Endothelial cell of umbilical vein (primary cell): ENCODE data around the gene TRANK1. TPM values are rescaled to one million over a fixed set of nuclear protein-coding genes. Genes with fewer than 3 reads are reported as not detected.

ENCODE experiments used
- BruUV-seq: library from RNA; stranded (reverse); fragments of 400-500 nt; replicated peaks from 2 replicates; lab custom pipeline; 2021; lab: Mats Ljungman, UMichigan
- CTCF ChIA-PET: fragments of 300-600, 350-600 bp; sonication (Branson Sonifier 250); formaldehyde crosslinking; loops from one replicate; lab custom pipeline; 2021; ENCODE audit warnings: antibody characterized with exemption, inconsistent platforms; lab: Charles Lee
- POLR2A ChIA-PET: fragments of 300-600, 350-600 bp; sonication (Branson Sonifier 250); formaldehyde crosslinking; loops from one replicate; lab custom pipeline; 2021; ENCODE audit warnings: antibody characterized with exemption, inconsistent platforms; lab: Charles Lee
- DNase-seq: peaks from one replicate; pipeline ENCODE4 v3.0.0-alpha.2; 2011; ENCODE audit warnings: low read depth, low spot score
- FAIRE-seq: peaks from 2 replicates; lab custom pipeline; 2011; peaks lifted over from hg19 to GRCh38; lab: Jason Lieb, UNC
- H2AFZ ChIP-seq: 2 replicates; pipeline ENCODE4 v1.6.0; 2012; ENCODE audit warnings: low read depth, low read length, control low read depth, inconsistent platforms
- H3K27ac ChIP-seq: 2 replicates; pipeline ENCODE4 v1.5.1; 2011; ENCODE audit warnings: low read depth, mild to moderate bottlenecking, control low read depth, low read length, moderate library complexity; ENCODE audit not compliant: insufficient read depth
- H3K27me3 ChIP-seq, 2 experiments: 2 replicates each; pipeline versions ENCODE4 v1.6.0 to v1.6.1; 2011; ENCODE audit warnings: low read length in 2 of 2, mixed read lengths in 1 of 2; ENCODE audit not compliant: control insufficient read depth in 2 of 2, insufficient read depth in 2 of 2
- H3K36me3 ChIP-seq, 2 experiments: 2 replicates in 1 of 2; 3 replicates in 1 of 2; pipeline ENCODE4 v1.5.1; 2011; ENCODE audit warnings: low read length in 2 of 2, mild to moderate bottlenecking in 1 of 2, moderate library complexity in 1 of 2; ENCODE audit not compliant: control insufficient read depth in 2 of 2, insufficient read depth in 2 of 2; ENCODE audit errors: extremely low read depth in 1 of 2
- H3K4me1 ChIP-seq: 3 replicates; pipeline ENCODE4 v1.5.1; 2011; ENCODE audit warnings: mild to moderate bottlenecking, low read length; ENCODE audit not compliant: control insufficient read depth, insufficient read depth; ENCODE audit errors: extremely low read depth
- H3K4me2 ChIP-seq: 2 replicates; pipeline ENCODE4 v1.6.1; 2011; ENCODE audit warnings: low read length, control low read depth, mixed read lengths; ENCODE audit not compliant: insufficient read depth
- H3K4me3 ChIP-seq, 3 experiments: fragments of 200-600 bp in 1 of 3; sonication (generic), shearing (Covaris generic) in 1 of 3; replicated peaks in 1 of 3; 2 replicates each; pipeline ENCODE4 v1.5.1; 2011 to 2016; ENCODE audit warnings: control low read depth in 3 of 3, low read length in 3 of 3, mild to moderate bottlenecking in 2 of 3, inconsistent platforms in 1 of 3, low read depth in 1 of 3, moderate library complexity in 1 of 3; ENCODE audit not compliant: insufficient read depth in 1 of 3
- H3K79me2 ChIP-seq: 2 replicates; pipeline ENCODE4 v1.6.0; 2012; ENCODE audit warnings: low read length, inconsistent platforms; ENCODE audit not compliant: control insufficient read depth, insufficient read depth
- H3K9ac ChIP-seq: replicated peaks from 2 replicates; pipeline ENCODE3; 2011; ENCODE audit warnings: low read length, control low read depth; ENCODE audit not compliant: insufficient read depth; ENCODE audit errors: extremely low read depth
- H3K9me1 ChIP-seq: replicated peaks from 3 replicates; pipeline ENCODE4 v1.6.0; 2011; ENCODE audit warnings: mild to moderate bottlenecking, low read length; ENCODE audit not compliant: control insufficient read depth, insufficient read depth; ENCODE audit errors: extremely low read depth
- H3K9me3 ChIP-seq: replicated peaks from 2 replicates; pipeline ENCODE4 v1.5.1; 2012; ENCODE audit warnings: low read length, inconsistent platforms; ENCODE audit not compliant: control insufficient read depth, insufficient read depth
- H4K20me1 ChIP-seq: replicated peaks from 2 replicates; pipeline ENCODE3; 2011; ENCODE audit warnings: mild to moderate bottlenecking, low read length; ENCODE audit not compliant: control insufficient read depth, insufficient read depth; ENCODE audit errors: extremely low read depth
- EZH2 ChIP-seq: IDR thresholded peaks from 2 replicates; pipeline ENCODE4 v1.6.1; 2012; ENCODE audit warnings: borderline replicate concordance, low read depth, mild to moderate bottlenecking, moderate library complexity, low read length, inconsistent platforms; ENCODE audit not compliant: severe bottlenecking
- FOS ChIP-seq: IDR thresholded peaks from 2 replicates; pipeline ENCODE4 v1.6.1; 2011; ENCODE audit warnings: mild to moderate bottlenecking, low read length, moderate library complexity, borderline replicate concordance; ENCODE audit not compliant: insufficient read depth
- GATA2 ChIP-seq: IDR thresholded peaks from 2 replicates; pipeline ENCODE4 v1.7.0; 2011; ENCODE audit warnings: low read depth, mild to moderate bottlenecking, moderate library complexity, mixed read lengths, low read length; ENCODE audit not compliant: insufficient read length, insufficient read depth
- JUN ChIP-seq: IDR thresholded peaks from 2 replicates; pipeline ENCODE4 v1.6.1; 2011; ENCODE audit warnings: borderline replicate concordance, low read depth; ENCODE audit not compliant: insufficient read length, insufficient read depth
- MYC ChIP-seq: IDR thresholded peaks from one replicate; pipeline ENCODE4 v1.6.1; 2011; ENCODE audit warnings: mild to moderate bottlenecking, low read depth, low read length
- POLR2A ChIP-seq: IDR thresholded peaks from 2 replicates; pipeline ENCODE4 v1.6.1; 2012; ENCODE audit warnings: low read depth, mild to moderate bottlenecking, control low read depth, low read length
- POLR2AphosphoS5 ChIP-seq: IDR thresholded peaks from 2 replicates; pipeline ENCODE4 v1.6.1; 2012; ENCODE audit warnings: low read depth, mild to moderate bottlenecking, control low read depth, low read length, moderate library complexity; ENCODE audit not compliant: insufficient read depth
- dilution Hi-C: fragments of 300-500 bp; cut with MboI; formaldehyde crosslinking; loops from one replicate; pipeline ENCODE4 v1.15.0; 2019; ENCODE audit warnings: low sequenced_read_pairs; ENCODE audit not compliant: extremely low pct_ligation_motif_present
- intact Hi-C: fragments of 100-400 bp; cut with micrococcal nuclease; formaldehyde crosslinking; loops from one replicate; pipeline ENCODE4 v1.10.0; 2022
- polyA plus RNA-seq, 4 experiments: library from polyadenylated mRNA; depleted of rRNA in 3 of 4; stranded (reverse) in 3 of 4; unstranded in 1 of 4; fragments of >200 nt; gene quantifications; 2 replicates each; pipeline versions ENCODE4 v1.2.1 to v1.2.3, GENCODE V29; 2011 to 2012; ENCODE audit warnings: missing spikeins in 1 of 4
- total RNA-seq: library from RNA; stranded (reverse); gene quantifications from 2 replicates; pipeline ENCODE4 v1.2.3, GENCODE V29; 2021
- TF ChIP-seq, protein P1 (sequence below), 2 donors: IDR thresholded peaks; 1 replicate in 1 of 2; 2 replicates in 1 of 2; pipeline ENCODE4 v1.5.1; 2011; ENCODE audit warnings: low read length in 2 of 2, mild to moderate bottlenecking in 2 of 2, moderate library complexity in 2 of 2, control low read depth in 1 of 2, inconsistent platforms in 1 of 2, low read depth in 1 of 2; ENCODE audit not compliant: insufficient read depth in 1 of 2; ENCODE audit errors: extremely low read depth in 1 of 2
- TF ChIP-seq, protein P2 (sequence below): IDR thresholded peaks from 2 replicates; pipeline ENCODE4 v1.6.1; 2011; ENCODE audit not compliant: insufficient read depth, insufficient read length

TRANK1 gene
- total and polyA plus RNA-seq, 2 donors (not counting 3 experiments of a cell fraction or from before 2014, with no cell fraction given), result 4.6 to 14.4 TPM

DNA sequence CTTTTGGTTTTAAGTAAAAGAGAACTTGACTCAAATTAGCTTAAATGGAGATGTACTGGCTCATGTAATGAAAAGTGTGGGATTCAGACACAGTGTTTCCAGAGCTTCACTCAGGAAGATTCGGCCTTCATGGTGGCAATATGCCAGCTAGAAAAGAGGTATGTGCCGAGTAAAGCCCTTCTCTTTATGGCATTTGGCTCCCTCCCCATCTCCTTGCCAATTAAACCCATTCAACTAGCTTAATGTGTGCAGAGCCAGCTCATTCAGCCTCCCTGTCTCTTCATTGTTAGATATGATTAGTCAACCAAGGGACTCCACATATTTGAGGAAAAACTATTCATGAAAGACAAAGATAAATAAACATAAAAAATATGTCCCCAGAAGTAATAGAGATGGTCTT is 15.0 kb upstream of the TRANK1 start:
- no peak for TF ChIP-seq POLR2A
- TF ChIP-seq POLR2AphosphoS5, result no peak
- TF ChIP-seq, protein P1, sequence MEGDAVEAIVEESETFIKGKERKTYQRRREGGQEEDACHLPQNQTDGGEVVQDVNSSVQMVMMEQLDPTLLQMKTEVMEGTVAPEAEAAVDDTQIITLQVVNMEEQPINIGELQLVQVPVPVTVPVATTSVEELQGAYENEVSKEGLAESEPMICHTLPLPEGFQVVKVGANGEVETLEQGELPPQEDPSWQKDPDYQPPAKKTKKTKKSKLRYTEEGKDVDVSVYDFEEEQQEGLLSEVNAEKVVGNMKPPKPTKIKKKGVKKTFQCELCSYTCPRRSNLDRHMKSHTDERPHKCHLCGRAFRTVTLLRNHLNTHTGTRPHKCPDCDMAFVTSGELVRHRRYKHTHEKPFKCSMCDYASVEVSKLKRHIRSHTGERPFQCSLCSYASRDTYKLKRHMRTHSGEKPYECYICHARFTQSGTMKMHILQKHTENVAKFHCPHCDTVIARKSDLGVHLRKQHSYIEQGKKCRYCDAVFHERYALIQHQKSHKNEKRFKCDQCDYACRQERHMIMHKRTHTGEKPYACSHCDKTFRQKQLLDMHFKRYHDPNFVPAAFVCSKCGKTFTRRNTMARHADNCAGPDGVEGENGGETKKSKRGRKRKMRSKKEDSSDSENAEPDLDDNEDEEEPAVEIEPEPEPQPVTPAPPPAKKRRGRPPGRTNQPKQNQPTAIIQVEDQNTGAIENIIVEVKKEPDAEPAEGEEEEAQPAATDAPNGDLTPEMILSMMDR (IDR thresholded peaks at IDR 0.05; ENCODE audit: extremely low read depth in 1 of 2, insufficient read depth in 1 of 2, low read depth in 1 of 2, low read length in 2 of 2), result no peak
- TF ChIP-seq GATA2, result no peak
- TF ChIP-seq FOS, result no peak
- no peak for TF ChIP-seq MYC
- TF ChIP-seq EZH2, result no peak
- no peak for TF ChIP-seq JUN
- TF ChIP-seq, protein P2, sequence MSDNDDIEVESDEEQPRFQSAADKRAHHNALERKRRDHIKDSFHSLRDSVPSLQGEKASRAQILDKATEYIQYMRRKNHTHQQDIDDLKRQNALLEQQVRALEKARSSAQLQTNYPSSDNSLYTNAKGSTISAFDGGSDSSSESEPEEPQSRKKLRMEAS, result no peak
- ChIA-PET POLR2A (interaction anchor here (0.6 kb wide), 1 partner anchor 10 kb away, joined by 3 read pairs; no protein-coding TSS in a partner anchor), CTCF (interaction anchor here (0.7 to 3.9 kb wide), 14 partner anchors 10 to 994 kb away, joined by 3 to 71 read pairs (median 5); partner anchors contain the start of gene TRANK1)
- no TSS peak for BruUV-seq
- Histone ChIP-seq H3K4me3 (no peak overlapping the region), H4K20me1 (no peaks in the 10 kb centered on the region), H3K9me1 (no peaks in the 10 kb centered on the region), H3K4me1 (no peaks in the 10 kb centered on the region), H2AFZ (no peak overlapping the region), H3K36me3 (no peaks in the 10 kb centered on the region), H3K9me3 (no peaks in the 10 kb centered on the region), H3K27ac (no peak overlapping the region), H3K9ac (no peak overlapping the region), H3K4me2 (no peak overlapping the region), H3K27me3 (peaks cover 0 to 2% of the 10 kb centered on the region in 2 experiments), H3K79me2 (no peaks in the 10 kb centered on the region)
- no peak for FAIRE-seq
- dilution Hi-C loops, result no loop called here
- no peak for DNase-seq
- intact Hi-C loops, result loop anchor here (2.0 kb wide), 2 partner anchors 51 to 993 kb away; no protein-coding TSS in a partner anchor
